Subcutaneous adipose tissue (tissue), 4 donors: ENCODE results near the gene UNK. TPM values are rescaled to one million over a fixed set of nuclear protein-coding genes. Genes with fewer than 3 reads are reported as not detected.

Source experiments
- CTCF ChIP-seq: fragments of 450-650 bp; IDR thresholded peaks from one replicate; pipeline ENCODE4 v1.5.1; 2016; ENCODE audit warnings: low read depth, mild to moderate bottlenecking, control low read depth, antibody characterized with exemption, moderate library complexity
- total RNA-seq, 4 donors: library from RNA; depleted of rRNA; stranded (reverse); fragments of >200 nt; gene quantifications; one replicate each; pipeline ENCODE4 v1.1.0, GENCODE V29; 2016

UNK gene
- total RNA-seq, 4 donors from 2014 or later, result 21.8 to 42.1 (median 29.7) TPM

- TF ChIP-seq CTCF, result no peak
Measured at GRCh38 chr17:75771334-75772281, 13.0 kb upstream of the UNK start.

DNA sequence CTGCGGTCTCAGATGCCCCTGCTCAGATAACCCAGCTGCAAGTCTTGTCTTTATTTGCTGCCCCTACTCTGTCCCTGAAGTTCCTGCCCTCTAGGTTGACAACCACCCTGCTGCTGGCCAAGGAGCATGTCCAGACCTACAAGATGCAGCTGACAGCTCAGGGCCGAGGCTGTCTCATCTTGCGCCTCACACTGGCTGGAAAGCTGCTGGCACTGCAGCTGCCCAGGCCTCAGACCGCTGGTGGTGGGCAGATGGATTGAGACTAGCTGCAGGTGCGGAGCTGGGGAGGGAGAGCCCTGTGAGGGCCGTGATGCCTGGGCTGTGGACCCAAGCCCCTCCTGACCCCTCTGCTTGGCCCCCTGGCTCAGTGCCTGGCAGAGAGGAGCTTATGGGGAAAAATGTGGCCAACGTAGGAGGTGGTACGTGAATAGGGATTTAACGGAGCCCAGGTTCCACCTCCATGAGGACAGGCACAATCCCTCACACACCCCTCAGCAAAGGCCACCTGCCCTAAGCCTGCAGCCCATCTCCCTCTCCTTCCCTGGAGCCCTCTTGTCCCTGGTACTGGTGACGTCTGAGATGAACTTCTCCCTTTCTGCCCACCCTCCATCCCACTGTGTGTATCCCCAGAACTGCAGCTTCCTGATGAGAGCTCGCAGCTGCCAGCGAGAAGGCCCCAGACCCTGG lies 11.3 kb upstream of the UNK start:
- no peak for TF ChIP-seq CTCF

GRCh38 chr17:75773808-75774470 lies 10.7 kb upstream of the UNK start:
- no peak for TF ChIP-seq CTCF

DNA sequence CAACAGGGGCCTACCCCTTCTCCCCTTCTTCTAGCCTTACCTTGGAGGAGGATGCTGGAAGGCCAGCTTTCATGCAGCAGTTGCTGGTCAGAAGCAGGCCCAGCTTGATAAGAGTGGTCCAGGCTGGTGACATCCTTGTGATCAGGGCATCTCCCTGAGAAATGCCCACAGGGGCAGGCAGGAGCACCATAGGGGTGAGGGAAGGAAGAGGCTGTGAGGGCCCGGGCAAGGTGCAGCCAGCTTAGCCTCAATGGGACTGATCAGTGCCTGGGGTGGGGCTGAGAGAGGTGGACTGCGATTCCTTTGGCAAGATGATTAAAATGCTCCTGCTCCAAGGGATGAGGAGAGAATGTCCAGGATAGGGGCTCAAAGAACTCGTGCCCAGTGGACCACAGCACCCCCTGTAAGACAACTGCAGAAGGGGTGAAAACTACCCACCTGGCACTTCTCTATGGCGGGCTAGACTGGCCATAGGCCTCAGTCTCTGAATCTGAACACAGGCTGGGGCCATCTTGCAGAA lies 10.1 kb upstream of the UNK start:
- TF ChIP-seq CTCF, result no peak

GRCh38 chr17:75774991-75775668 lies 9.5 kb upstream of the UNK start:
- TF ChIP-seq CTCF, result no peak

DNA sequence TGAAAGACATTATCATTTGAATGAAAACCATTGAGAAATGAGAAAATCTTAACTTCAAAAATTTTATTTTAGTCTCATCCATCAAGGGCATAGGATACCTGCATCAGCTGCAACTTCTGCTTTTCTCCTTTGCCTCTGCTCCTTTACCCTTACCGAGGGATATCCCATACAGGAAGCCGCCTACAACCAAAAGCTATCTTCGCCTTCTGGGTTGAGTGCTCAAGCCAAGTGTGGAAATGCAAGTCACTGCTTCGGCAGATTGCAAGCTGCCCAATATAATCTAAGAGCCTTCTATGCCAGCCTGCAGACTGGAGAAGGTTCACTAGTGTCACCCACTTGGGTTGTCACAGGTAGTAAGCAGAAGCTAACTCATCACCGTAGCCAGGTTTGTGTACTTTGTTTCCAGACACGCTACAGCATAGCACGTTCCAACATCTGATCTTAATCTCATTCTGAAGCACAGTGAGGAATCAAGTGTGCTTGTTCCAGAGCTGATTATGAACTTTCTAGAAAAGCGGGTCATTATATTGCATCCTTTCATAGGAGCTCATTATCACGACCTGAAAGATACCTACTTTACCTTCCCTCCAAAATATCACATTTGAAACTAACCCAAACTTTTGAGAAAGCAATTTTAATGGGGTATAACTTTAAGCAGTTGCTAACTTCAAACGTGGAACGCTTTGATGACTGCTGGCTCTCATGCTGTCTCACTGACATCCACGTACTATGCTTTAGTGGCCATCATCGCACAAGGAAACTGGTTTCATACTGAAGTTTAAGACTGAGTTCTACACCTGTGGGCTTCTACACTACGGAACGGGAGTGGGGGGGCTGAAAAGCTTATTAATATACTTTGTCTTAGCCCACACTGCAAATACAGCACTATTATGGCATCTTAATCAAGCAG lies 8.0 kb upstream of the UNK start:
- TF ChIP-seq CTCF, result no peak
